SU-DHL-6 (cell line): ENCODE results near the gene DDIT4.

ENCODE experiments used
- H2AFZ ChIP-seq: fragments of 200-600 bp; sonication (generic); 2 replicates; pipeline ENCODE4 v1.6.1; 2014; ENCODE audit warnings: low read depth, mild to moderate bottlenecking, moderate library complexity, mixed read lengths, antibody characterized with exemption, low read length; ENCODE audit not compliant: severe bottlenecking
- H3F3A ChIP-seq: fragments of 200-600 bp; shearing (Covaris generic); 2 replicates; pipeline ENCODE4 v1.6.0; 2016; ENCODE audit warnings: antibody characterized with exemption, mild to moderate bottlenecking; ENCODE audit not compliant: insufficient read depth
- H3K27ac ChIP-seq: fragments of 200-600 bp; sonication (generic); 2 replicates; pipeline ENCODE4 v1.5.1; 2016; ENCODE audit warnings: low read depth, mild to moderate bottlenecking, low read length, moderate library complexity, mixed read lengths
- H3K27me3 ChIP-seq: fragments of 200-600 bp; sonication (generic), shearing (Covaris generic); 2 replicates; pipeline ENCODE4 v1.6.0; 2014; ENCODE audit warnings: mild to moderate bottlenecking, low read length
- H3K36me3 ChIP-seq: fragments of 200-600 bp; sonication (generic); 2 replicates; pipeline ENCODE4 v1.6.1; 2014; ENCODE audit warnings: mild to moderate bottlenecking, low read length, mixed read lengths
- H3K4me2 ChIP-seq: fragments of 300-600, 200-600 bp; shearing (Covaris generic), sonication (generic); 2 replicates; pipeline ENCODE4 v1.6.0; 2014; ENCODE audit warnings: low read length, low read depth, mild to moderate bottlenecking; ENCODE audit not compliant: poor library complexity, severe bottlenecking
- H3K4me3 ChIP-seq: fragments of 200-600 bp; sonication (generic); 2 replicates; pipeline ENCODE4 v1.5.1; 2014; ENCODE audit warnings: antibody characterized with exemption, low read length, mild to moderate bottlenecking, mixed read lengths; ENCODE audit not compliant: insufficient read depth, poor library complexity, severe bottlenecking
- H3K79me2 ChIP-seq: fragments of 200-600 bp; sonication (generic); 2 replicates; pipeline ENCODE4 v1.6.1; 2014; ENCODE audit warnings: mild to moderate bottlenecking, low read length, moderate library complexity; ENCODE audit not compliant: insufficient read depth
- H3K9ac ChIP-seq: fragments of 200-600 bp; sonication (generic); 2 replicates; pipeline ENCODE4 v1.7.0; 2014; ENCODE audit warnings: mild to moderate bottlenecking, low read length
- H3K9me2 ChIP-seq: fragments of 200-600 bp; sonication (generic); replicated peaks from 2 replicates; pipeline ENCODE4 v1.6.1; 2014; ENCODE audit warnings: low read length; ENCODE audit not compliant: insufficient read depth
- H3K9me3 ChIP-seq: fragments of 200-600 bp; sonication (generic); 2 replicates; pipeline ENCODE4 v1.6.1; 2014; ENCODE audit warnings: low read length, mixed read lengths; ENCODE audit not compliant: insufficient read depth
- H4K20me1 ChIP-seq: fragments of 200-600 bp; sonication (generic); 2 replicates; pipeline ENCODE4 v1.6.1; 2014; ENCODE audit warnings: low read depth, mild to moderate bottlenecking, antibody characterized with exemption, low read length, moderate library complexity, mixed read lengths
- CTCF ChIP-seq: fragments of 200-600 bp; sonication (generic); IDR thresholded peaks from one replicate; pipeline ENCODE4 v1.5.1; 2017; ENCODE audit warnings: antibody characterized with exemption, mild to moderate bottlenecking, low read length, moderate library complexity; ENCODE audit not compliant: insufficient read depth, poor library complexity, severe bottlenecking
- EZH2phosphoT487 ChIP-seq: fragments of 200-600 bp; sonication (generic), shearing (Covaris generic); conservative IDR thresholded peaks from 2 replicates; pipeline ENCODE4 v1.6.1; 2018; ENCODE audit warnings: mild to moderate bottlenecking, antibody characterized with exemption, low read length, moderate library complexity, mixed read lengths

DDIT4 gene

GRCh38 chr10:72297281-72297804 lies 23.6 kb downstream of the DDIT4 start:
- peak overlapping the region; percentile 63 for H3K4me3 ChIP-seq
- no peaks in the 10 kb centered on the region for H3K79me2 ChIP-seq
- no peaks in the 10 kb centered on the region for H3K36me3 ChIP-seq
- no peaks in the 10 kb centered on the region for H3K9me2 ChIP-seq
- H3K27me3 ChIP-seq: no peaks in the 10 kb centered on the region
- H3F3A ChIP-seq: peaks cover 7% of the 10 kb centered on the region
- peak overlapping the region; percentile 27 for H2AFZ ChIP-seq
- no peaks in the 10 kb centered on the region for H4K20me1 ChIP-seq
- H3K9me3 ChIP-seq: no peaks in the 10 kb centered on the region
- peak overlapping the region; percentile 82 for H3K4me2 ChIP-seq
- peak overlapping the region; percentile 73 for H3K9ac ChIP-seq
- no peak for TF ChIP-seq EZH2phosphoT487
- no peak for TF ChIP-seq CTCF
- H3K27ac ChIP-seq: peak overlapping the region; percentile 82

- Histone ChIP-seq H3K4me2 (peak overlapping the region; percentile 82), H3K4me3 (peak overlapping the region; percentile 63), H3K9me3 (no peaks in the 10 kb centered on the region), H3F3A (peaks cover 7% of the 10 kb centered on the region), H3K9ac (peak overlapping the region; percentile 73), H3K27ac (peak overlapping the region; percentile 82), H3K9me2 (no peaks in the 10 kb centered on the region), H3K79me2 (no peaks in the 10 kb centered on the region), H4K20me1 (no peaks in the 10 kb centered on the region), H2AFZ (no peak overlapping the region), H3K27me3 (no peaks in the 10 kb centered on the region), H3K36me3 (no peaks in the 10 kb centered on the region)
- TF ChIP-seq CTCF (no peak), EZH2phosphoT487 (no peak)
These were observed 24.3 kb downstream of the DDIT4 start for GRCh38 chr10:72297805-72298591.

DNA sequence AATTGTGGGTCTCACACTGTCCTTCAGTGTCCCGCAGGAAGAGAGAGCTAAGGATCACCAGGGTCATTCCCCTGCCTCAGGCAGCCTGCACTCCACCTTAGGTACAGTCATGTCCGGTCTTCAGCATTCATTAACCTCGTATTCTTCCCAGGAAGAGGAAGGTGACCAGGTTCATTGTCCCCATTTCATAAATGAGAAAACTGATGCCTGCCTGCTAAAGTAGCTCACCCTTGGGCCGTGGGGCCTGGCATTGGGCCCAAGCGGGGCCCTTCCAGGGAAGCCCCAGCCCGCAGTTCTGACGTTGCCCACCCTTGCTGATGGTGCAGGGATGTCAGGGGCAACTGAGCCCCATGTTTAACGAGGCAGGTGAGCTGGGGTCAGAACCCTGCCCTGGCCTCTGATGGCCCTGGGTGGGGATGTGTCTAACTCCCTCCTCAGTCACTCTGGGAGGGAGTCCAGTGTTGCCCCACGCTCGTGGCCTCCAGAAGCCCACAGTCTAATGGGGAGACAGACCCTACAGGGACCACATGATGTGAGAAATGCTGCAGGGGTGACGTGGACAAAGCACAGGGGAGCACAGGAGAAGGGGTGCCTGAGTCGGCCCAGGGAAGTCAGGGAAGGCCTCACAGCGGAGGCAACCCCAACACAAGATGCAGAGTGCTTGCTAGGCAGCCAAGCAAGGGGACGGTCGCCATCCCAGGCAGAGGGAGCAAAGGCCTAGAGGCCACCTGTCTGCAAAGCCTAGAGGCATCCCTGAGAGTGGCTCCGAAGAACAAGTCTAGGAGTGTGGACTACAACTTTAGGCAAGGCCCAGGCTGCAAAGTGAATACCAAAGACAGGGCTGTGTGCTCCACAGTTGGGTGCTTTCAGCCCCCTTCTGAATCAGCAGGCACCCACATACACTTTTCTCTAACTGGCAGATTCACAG lies 25.1 kb downstream of the DDIT4 start:
- Histone ChIP-seq H3K36me3 (no peaks in the 10 kb centered on the region), H3K79me2 (no peaks in the 10 kb centered on the region), H2AFZ (no peak overlapping the region), H3K9me2 (no peaks in the 10 kb centered on the region), H3K4me2 (no peak overlapping the region), H3K9me3 (no peaks in the 10 kb centered on the region), H3K27me3 (no peaks in the 10 kb centered on the region), H3K4me3 (no peak overlapping the region), H3K27ac (peak overlapping the region; percentile 14; the same call in 1 of the 2 replicates), H3K9ac (no peak overlapping the region), H4K20me1 (no peaks in the 10 kb centered on the region), H3F3A (peaks cover 7% of the 10 kb centered on the region)
- no peak for TF ChIP-seq CTCF
- TF ChIP-seq EZH2phosphoT487: no peak
